AG09309 (cell line): Measurements from ENCODE around the gene SELENOM.

Experiments
- DNase-seq: peaks from one replicate; pipeline ENCODE4 v3.0.0-alpha.2; 2010; ENCODE audit warnings: low read depth
- H3K4me3 ChIP-seq: 2 replicates; pipeline ENCODE4 v1.5.1; 2011; ENCODE audit warnings: mild to moderate bottlenecking, low read depth, low read length, moderate library complexity; ENCODE audit not compliant: control insufficient read depth
- TF ChIP-seq, protein P1 (sequence below): IDR thresholded peaks from 2 replicates; pipeline ENCODE4 v1.5.1; 2011; ENCODE audit warnings: mild to moderate bottlenecking, low read depth, low read length, inconsistent platforms; ENCODE audit not compliant: insufficient read depth, control insufficient read depth; ENCODE audit errors: missing control alignments

SELENOM gene

DNA sequence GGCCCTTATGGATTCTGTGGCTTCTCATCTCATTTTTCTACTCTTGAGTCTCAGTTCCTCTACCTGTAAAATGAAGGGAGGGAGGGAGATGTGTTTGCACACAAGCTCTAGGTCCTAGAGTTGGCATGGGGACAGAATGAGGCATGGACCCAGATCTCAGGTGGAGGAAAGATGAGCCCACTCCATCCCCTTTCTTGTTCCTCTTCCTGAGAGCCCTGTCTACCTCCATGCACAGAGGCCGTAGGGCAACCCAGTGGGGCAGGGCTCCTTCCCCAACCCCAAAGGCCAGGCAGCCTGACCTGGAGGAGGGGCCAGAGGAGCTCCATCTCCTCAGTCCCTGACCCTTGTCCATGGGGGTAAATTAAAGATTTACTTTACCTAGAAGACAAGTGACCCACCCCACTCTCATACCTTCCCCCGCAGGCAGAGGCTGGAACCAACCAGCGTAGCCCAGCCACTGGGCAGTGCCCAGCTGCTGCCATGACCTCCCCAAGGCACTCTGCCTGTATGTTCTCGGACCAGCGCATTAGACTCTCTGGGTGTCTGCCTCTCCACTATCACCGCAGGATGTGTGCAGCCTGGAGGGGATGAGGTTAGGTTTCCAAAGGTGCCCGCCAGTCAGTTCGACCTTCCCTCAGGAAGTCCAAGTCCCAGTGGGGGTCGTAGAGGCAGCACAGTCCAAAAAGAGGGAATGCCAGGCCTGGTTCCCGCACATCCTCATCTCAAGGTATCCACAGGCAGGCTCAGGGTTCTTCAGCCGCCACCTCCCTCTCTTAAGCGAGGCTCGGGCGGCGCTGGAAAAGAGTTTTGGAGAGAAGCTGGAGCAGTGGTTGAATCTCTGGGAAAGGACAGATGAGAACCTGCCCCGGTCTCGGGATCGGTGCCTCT lies 23.2 kb downstream of the SELENOM start:
- TF ChIP-seq, protein P1, sequence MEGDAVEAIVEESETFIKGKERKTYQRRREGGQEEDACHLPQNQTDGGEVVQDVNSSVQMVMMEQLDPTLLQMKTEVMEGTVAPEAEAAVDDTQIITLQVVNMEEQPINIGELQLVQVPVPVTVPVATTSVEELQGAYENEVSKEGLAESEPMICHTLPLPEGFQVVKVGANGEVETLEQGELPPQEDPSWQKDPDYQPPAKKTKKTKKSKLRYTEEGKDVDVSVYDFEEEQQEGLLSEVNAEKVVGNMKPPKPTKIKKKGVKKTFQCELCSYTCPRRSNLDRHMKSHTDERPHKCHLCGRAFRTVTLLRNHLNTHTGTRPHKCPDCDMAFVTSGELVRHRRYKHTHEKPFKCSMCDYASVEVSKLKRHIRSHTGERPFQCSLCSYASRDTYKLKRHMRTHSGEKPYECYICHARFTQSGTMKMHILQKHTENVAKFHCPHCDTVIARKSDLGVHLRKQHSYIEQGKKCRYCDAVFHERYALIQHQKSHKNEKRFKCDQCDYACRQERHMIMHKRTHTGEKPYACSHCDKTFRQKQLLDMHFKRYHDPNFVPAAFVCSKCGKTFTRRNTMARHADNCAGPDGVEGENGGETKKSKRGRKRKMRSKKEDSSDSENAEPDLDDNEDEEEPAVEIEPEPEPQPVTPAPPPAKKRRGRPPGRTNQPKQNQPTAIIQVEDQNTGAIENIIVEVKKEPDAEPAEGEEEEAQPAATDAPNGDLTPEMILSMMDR, result no peak
- DNase-seq, result no peak
- H3K4me3 ChIP-seq, result peak overlapping the region; percentile 74

DNA sequence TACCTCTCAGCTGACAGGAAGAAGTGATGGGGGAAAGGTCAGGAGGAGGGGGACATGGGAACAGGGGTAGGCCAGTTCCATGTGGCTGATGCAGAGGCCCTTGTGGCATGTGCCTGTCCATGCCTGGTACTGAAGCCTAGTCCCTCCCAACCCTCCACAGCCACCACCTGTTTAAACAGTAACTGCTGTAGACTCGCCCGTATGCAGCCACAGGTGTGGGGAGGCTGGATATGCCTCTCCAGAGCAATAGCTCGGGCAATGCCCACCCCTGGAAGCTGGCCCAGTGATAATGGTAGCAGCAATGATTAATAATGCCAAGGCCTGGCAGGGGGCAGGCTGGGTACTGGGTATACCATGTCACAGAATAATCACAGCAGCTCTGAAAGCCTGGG lies 24.0 kb downstream of the SELENOM start:
- no peak for DNase-seq
- TF ChIP-seq, protein P1, result no peak
- peak overlapping the region; percentile 74 for H3K4me3 ChIP-seq

- TF ChIP-seq, protein P1, result peak; percentile 80
- no peak for DNase-seq
- H3K4me3 ChIP-seq, result peak overlapping the region; percentile 61
Measured at GRCh38 chr22:31082606-31083376, 24.6 kb downstream of the SELENOM start.

DNA sequence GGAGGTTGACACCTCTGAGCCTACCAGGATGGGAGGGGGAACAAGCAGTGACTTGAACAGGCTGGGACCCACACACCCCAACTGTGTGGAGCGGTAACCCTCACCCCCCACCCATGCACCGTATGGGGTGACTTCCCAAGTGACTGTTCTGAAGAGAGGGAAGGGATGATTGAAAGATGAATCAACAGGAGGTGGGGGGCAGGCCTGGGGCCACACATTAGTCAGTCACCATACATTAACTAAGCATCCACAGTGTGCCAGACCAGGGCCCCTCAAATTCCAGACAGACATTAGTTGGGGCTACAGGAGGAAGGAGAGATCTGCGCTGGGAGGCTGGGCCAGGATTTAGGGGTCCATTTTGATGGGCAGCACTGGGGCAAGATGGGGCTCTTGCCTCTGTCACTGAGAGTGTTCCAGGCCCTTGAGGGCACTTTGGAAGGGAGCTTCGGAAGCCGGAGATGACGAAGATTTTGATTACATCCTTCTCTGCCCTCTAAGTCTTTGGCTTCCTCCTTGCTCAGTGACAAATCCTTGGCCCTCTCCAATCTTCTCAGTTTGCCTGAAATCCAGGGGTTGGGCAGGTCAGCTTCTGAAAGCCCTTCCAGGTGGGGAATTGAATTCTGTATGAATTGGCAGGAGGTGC lies 25.3 kb downstream of the SELENOM start:
- peak overlapping the region; percentile 61 for H3K4me3 ChIP-seq
- no peak for DNase-seq
- TF ChIP-seq, protein P1, result no peak

GRCh38 chr22:31080848-31081649 lies 26.3 kb downstream of the SELENOM start, which contains the start of gene SMTN:
SMTN (plus strand) TSS chr22:31081318; CDS start chr22:31083259, 1,941 bp downstream.
- peak; percentile 32 for DNase-seq
- peak within 1 kb of the TSS; percentile 61 for H3K4me3 ChIP-seq
- TF ChIP-seq, protein P1, result no peak
